NCI-H2196 (cell line): Measurements from ENCODE around the gene METTL22.

ENCODE experiments used
- DNase-seq: peaks from one replicate; lab custom pipeline; 2025; ENCODE audit not compliant: unreplicated experiment; lab: John Stamatoyannopoulos, UW

METTL22 gene

GRCh38 chr16:8663192-8664089 is 41.9 kb downstream of the METTL22 start:
- no peak for DNase-seq

- no peak for DNase-seq
Observed at GRCh38 chr16:8665529-8665928, 44.0 kb downstream of the METTL22 start.

- DNase-seq: no peak
Observed at GRCh38 chr16:8667492-8667891, 46.0 kb downstream of the METTL22 start.

- DNase-seq: no peak
Observed at GRCh38 chr16:8668113-8668512, 46.6 kb downstream of the METTL22 start.

GRCh38 chr16:8669481-8669880 is 48.0 kb downstream of the METTL22 start:
- no peak for DNase-seq

- DNase-seq: no peak
Observed at GRCh38 chr16:8670014-8670560, 48.6 kb downstream of the METTL22 start.

GRCh38 chr16:8673611-8674412 is 52.3 kb downstream of the METTL22 start:
- peak; percentile 46 for DNase-seq

- peak; percentile 90 for DNase-seq
Observed at GRCh38 chr16:8674413-8675022, 53.0 kb downstream of the METTL22 start, which contains the start of gene ABAT. Gene ABAT (plus strand): TSS chr16:8674617. CDS start chr16:8735740, 61,123 bp downstream.

- DNase-seq: no peak
Observed at GRCh38 chr16:8675183-8676159, 54.0 kb downstream of the METTL22 start.

GRCh38 chr16:8676160-8676547 is 54.7 kb downstream of the METTL22 start:
- no peak for DNase-seq

- DNase-seq: no peak
Observed at GRCh38 chr16:8676737-8677375, 55.4 kb downstream of the METTL22 start.

- DNase-seq: no peak
Observed at GRCh38 chr16:8677481-8677880, 56.0 kb downstream of the METTL22 start.

- DNase-seq: no peak
Observed at GRCh38 chr16:8678068-8678927, 56.8 kb downstream of the METTL22 start.

GRCh38 chr16:8679151-8679550 is 57.7 kb downstream of the METTL22 start:
- no peak for DNase-seq

- no peak for DNase-seq
Observed at GRCh38 chr16:8682551-8683259, 61.2 kb downstream of the METTL22 start.

- DNase-seq: no peak
Observed at GRCh38 chr16:8683640-8684039, 62.1 kb downstream of the METTL22 start.

GRCh38 chr16:8685617-8686016 is 64.1 kb downstream of the METTL22 start:
- DNase-seq: no peak

- peak; percentile 39 for DNase-seq
Observed at GRCh38 chr16:8686031-8686621, 64.6 kb downstream of the METTL22 start.
